Heart left ventricle (tissue), 13 donors: Measurements from ENCODE around the gene FAM3A.

Source experiments
- POLR2A ChIP-seq, 2 donors: fragments of 450-650 bp; IDR thresholded peaks; one replicate each; pipeline ENCODE4 v1.6.1; 2017; ENCODE audit warnings: antibody characterized with exemption in 2 of 2, mild to moderate bottlenecking in 2 of 2, moderate library complexity in 2 of 2
- TF ChIP-seq, protein P1 (sequence below), 12 donors: fragments of 200-600 bp; sonication (generic) in 4 of 12; IDR thresholded peaks; one replicate each; pipeline versions ENCODE4 v1.5.0 to v1.8.0; 2018 to 2022; ENCODE audit warnings: antibody characterized with exemption in 12 of 12, mild to moderate bottlenecking in 5 of 12
- donor health status: ischemic (EF 13 %, LVEDD 7.1; RV severe dilation, severe dysfunction).
- donor health status: DM: no; HTN: yes; CAD: no.
- donor health status: DM: no; HTN: no; CAD: no.
- donor health status: ischemic (EF 25% LVEDD 6.9; RV normal size, moderate dysfunction).
- donor health status: ischemic (EF 25% LVEDD 5.7; RV mildly dilated, moderate dysfunction).
- donor health status: ischemic (EF 35%, LVEDD 5.7; RV mildly dilated, moderate dysfunction).
- donor health status: nonischemic (EF 11% LVEDD 7.7; RV severe dilation, severe dysfunction).
- donor health status: DM: yes; HTN: yes; CAD: no.
- donor health status: PGD.
- donor health status: ischemic (EF 29% LVEDD 5.4; RV normal size, mild dysfunction).
- donor health status: nonischemic (EF 23%, LVEDD 6.1; RV moderate dilation, normal function).

DNA sequence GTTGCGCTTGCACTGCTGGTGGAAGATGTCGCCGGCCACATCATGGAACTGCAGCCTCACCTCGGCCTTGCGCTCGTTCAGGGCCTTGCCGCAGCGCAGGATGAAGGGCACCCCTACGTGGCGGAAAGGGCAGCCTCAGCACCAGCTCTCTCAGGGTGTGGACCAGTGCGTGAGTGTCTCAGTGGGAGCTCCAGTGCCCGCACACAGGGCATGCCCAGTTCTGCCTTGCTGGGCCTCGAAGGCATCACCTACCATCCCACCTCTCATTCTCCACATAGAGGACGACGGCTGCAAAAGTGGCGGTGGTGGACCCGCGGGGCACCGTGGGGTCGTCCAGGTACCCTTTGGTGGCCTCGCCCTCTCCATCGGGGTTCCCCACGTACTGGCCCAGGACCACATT, 16.7 kb upstream of the FAM3A start:
- TF ChIP-seq, protein P1, sequence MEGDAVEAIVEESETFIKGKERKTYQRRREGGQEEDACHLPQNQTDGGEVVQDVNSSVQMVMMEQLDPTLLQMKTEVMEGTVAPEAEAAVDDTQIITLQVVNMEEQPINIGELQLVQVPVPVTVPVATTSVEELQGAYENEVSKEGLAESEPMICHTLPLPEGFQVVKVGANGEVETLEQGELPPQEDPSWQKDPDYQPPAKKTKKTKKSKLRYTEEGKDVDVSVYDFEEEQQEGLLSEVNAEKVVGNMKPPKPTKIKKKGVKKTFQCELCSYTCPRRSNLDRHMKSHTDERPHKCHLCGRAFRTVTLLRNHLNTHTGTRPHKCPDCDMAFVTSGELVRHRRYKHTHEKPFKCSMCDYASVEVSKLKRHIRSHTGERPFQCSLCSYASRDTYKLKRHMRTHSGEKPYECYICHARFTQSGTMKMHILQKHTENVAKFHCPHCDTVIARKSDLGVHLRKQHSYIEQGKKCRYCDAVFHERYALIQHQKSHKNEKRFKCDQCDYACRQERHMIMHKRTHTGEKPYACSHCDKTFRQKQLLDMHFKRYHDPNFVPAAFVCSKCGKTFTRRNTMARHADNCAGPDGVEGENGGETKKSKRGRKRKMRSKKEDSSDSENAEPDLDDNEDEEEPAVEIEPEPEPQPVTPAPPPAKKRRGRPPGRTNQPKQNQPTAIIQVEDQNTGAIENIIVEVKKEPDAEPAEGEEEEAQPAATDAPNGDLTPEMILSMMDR (IDR thresholded peaks at IDR 0.05) = no peak
- no peak for TF ChIP-seq POLR2A (IDR thresholded peaks at IDR 0.05)
